ENCODE data around the gene CREG2. TPM values are rescaled to one million over a fixed set of nuclear protein-coding genes. Genes with fewer than 3 reads are reported as not detected.

Gene CREG2
- total RNA-seq, 4 donors from 2014 or later: 0.40 TPM; not detected in 3

DNA sequence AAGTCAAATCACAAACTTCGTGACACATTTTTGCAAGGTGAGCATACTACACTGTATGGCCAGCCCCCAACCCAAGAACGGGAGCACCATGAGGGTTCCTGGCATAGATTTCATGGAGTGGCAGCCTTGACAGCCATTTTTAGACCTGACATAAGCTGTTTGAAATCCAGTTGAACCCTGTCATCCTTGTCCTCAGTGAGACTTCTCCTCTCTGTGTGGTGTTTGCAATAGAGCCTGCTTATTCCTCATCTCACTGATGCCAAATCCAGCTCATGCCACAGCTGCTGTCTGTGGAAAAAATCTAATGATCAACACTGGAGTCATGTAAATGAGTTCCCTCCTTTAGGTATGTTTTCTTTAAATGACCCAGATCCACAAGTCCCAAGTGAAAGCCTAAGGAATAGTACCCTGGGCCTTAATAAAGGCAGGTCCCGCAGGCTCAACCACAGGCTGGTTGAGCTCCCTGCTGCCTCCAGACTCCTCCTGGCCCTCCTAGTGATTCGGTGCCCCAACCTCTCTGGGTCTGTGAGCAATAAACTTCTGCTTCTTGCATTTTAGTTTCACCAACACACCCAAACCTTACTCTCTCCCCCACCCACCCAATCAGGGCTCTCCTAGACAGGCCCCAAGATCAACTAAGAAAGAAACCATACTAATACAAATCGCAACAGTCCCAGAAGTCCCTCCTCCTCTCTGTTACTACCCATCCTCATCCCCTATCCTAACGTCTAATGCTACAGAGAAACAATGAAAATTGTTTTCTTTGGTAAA lies 8.4 kb upstream of the CREG2 start:
- no peak for DNase-seq
- H3K9me3 ChIP-seq: no peaks in the 10 kb centered on the region
- H3K27me3 ChIP-seq: no peaks in the 10 kb centered on the region
- TF ChIP-seq, protein P1, sequence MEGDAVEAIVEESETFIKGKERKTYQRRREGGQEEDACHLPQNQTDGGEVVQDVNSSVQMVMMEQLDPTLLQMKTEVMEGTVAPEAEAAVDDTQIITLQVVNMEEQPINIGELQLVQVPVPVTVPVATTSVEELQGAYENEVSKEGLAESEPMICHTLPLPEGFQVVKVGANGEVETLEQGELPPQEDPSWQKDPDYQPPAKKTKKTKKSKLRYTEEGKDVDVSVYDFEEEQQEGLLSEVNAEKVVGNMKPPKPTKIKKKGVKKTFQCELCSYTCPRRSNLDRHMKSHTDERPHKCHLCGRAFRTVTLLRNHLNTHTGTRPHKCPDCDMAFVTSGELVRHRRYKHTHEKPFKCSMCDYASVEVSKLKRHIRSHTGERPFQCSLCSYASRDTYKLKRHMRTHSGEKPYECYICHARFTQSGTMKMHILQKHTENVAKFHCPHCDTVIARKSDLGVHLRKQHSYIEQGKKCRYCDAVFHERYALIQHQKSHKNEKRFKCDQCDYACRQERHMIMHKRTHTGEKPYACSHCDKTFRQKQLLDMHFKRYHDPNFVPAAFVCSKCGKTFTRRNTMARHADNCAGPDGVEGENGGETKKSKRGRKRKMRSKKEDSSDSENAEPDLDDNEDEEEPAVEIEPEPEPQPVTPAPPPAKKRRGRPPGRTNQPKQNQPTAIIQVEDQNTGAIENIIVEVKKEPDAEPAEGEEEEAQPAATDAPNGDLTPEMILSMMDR (IDR thresholded peaks at IDR 0.05): no peak
- no peak for TF ChIP-seq POLR2A (IDR thresholded peaks at IDR 0.05)
- no peaks in the 10 kb centered on the region for H3K36me3 ChIP-seq
- H3K27ac ChIP-seq: no peak overlapping the region
- H3K4me1 ChIP-seq: no peaks in the 10 kb centered on the region
- H3K4me3 ChIP-seq: no peak overlapping the region

DNA sequence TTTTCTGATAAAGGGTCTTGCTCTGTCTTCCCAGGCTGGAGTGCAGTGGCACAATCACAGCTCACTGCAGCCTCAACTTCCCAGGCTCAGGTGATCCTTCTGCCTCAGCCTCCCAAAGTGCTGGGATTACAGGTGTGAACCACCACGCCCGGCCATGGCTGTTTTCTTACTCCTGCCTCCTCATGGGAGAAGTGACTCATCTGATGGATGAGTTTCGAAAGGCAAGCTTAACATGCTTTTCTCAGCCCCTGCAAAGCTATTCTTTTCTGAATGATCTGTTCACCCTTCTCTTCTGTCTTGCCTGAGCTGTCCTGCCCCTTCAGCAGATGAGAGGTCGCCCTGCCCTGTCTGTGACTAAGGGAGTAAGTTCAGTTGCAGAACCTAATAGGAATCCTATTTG lies 929 bp upstream of the CREG2 start:
- Histone ChIP-seq H3K27ac (no peak overlapping the region), H3K4me1 (peaks cover 0 to 14% (median 6%) of the 10 kb centered on the region in 4 donors), H3K9me3 (no peaks in the 10 kb centered on the region), H3K36me3 (no peaks in the 10 kb centered on the region), H3K4me3 (no peak overlapping the region), H3K27me3 (peaks cover 0 to 9% of the 10 kb centered on the region in 2 donors)
- no peak for TF ChIP-seq POLR2A (IDR thresholded peaks at IDR 0.05)
- TF ChIP-seq, protein P1 (IDR thresholded peaks at IDR 0.05): no peak
- no peak for DNase-seq

DNA sequence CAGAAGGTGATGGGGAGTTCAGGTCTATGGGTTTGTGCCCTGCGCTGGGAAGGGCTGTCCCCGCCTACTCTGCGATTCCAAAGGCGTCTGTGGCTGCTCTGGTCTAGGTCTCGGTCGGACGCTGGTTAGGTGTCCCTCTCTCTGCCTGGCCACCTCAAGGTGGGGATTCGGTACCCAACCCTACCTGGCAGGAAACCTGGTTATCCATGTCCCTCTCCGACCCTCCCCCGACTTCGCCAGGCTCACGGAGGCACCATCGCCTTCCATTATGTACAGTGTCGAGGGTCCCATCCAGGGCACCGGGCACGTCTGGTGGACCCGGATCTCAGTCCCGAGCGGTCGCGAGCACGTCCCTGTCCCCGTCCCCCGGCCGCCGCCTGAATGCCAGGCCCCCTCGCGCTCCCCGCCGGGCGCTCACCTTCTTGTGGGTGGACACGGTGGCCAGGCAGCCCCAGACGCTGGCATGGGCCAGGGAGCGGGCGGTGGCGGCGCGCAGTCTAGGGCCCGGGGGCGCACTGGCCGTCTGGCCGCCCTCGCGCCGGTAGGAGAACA lies 628 bp downstream of the CREG2 start:
- H3K36me3 ChIP-seq: no peaks in the 10 kb centered on the region
- peaks cover 0 to 9% of the 10 kb centered on the region in 2 donors for H3K27me3 ChIP-seq
- DNase-seq: no peak
- no peaks in the 10 kb centered on the region for H3K9me3 ChIP-seq
- no peak overlapping the region for H3K27ac ChIP-seq
- H3K4me3 ChIP-seq: peak overlapping the region; percentile 27 to 50 (median 50)
- H3K4me1 ChIP-seq: peaks cover 0 to 14% (median 6%) of the 10 kb centered on the region in 4 donors
- TF ChIP-seq, protein P1 (IDR thresholded peaks at IDR 0.05): no peak
- no peak for TF ChIP-seq POLR2A (IDR thresholded peaks at IDR 0.05)

DNA sequence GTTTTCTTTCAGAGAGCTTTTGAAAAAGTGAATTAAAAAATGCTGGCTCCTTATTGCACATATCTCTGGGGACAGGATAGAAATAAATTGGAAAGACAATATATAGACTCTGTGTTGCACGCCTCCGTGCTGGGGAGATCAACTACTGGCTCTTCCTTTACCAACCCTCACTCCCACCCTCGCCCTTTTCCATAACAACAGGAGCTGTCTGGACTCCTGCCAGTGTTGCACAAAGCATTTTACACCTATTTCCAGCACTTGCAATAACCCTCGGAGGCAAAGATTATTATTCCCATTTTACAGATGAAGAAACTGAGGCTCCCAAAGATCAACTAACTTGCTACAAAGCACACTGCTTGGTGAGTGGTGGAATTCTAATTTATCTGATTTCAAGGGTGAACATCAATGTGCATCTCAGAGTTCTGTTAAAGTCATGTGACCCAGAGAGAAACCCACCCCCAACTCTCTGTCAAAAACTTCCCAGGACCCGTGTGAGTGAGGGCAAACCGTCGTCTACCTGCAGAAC lies 4.2 kb downstream of the CREG2 start:
- H3K27ac ChIP-seq: no peak overlapping the region
- peaks cover 0 to 9% of the 10 kb centered on the region in 2 donors for H3K27me3 ChIP-seq
- H3K4me1 ChIP-seq: peaks cover 0 to 14% (median 6%) of the 10 kb centered on the region in 4 donors
- no peak for DNase-seq
- no peaks in the 10 kb centered on the region for H3K9me3 ChIP-seq
- TF ChIP-seq, protein P1 (IDR thresholded peaks at IDR 0.05): no peak
- TF ChIP-seq POLR2A (IDR thresholded peaks at IDR 0.05): no peak
- no peak overlapping the region for H3K4me3 ChIP-seq
- no peaks in the 10 kb centered on the region for H3K36me3 ChIP-seq

DNA sequence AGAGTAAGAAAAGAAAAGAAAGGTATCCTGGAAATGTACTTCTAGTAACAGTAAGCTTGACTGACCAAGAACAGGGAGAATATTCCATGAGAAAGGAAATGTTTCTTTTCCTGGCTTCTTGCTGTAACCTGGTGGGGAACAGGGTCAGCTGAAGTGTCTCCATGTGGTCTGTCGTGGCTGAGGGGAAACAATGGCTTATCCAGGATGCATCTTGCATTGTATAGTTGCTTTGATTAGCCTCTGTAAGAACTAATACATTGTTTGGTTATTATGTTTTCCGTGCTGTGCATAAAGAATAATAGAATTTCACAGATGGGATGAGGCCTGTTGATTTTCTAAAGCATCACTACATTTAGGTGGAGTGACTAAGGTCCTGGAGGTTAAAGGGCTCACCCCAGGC lies 4.9 kb downstream of the CREG2 start:
- Histone ChIP-seq H3K4me3 (no peak overlapping the region), H3K4me1 (peaks cover 0 to 10% (median 5%) of the 10 kb centered on the region in 4 donors), H3K27me3 (peaks cover 0 to 9% of the 10 kb centered on the region in 2 donors), H3K27ac (no peak overlapping the region), H3K36me3 (no peaks in the 10 kb centered on the region), H3K9me3 (no peaks in the 10 kb centered on the region)
- TF ChIP-seq, protein P1 (IDR thresholded peaks at IDR 0.05): no peak
- no peak for TF ChIP-seq POLR2A (IDR thresholded peaks at IDR 0.05)
- no peak for DNase-seq

All from Peyer's patch (tissue), 4 donors.